DMS53 treated with DMSO at 0.1 percent for 48 hours (cell line): Measurements from ENCODE around the gene MMP15.
"Not testable (repeated sequence)": the region's sequence is repeated elsewhere in the genome, so short reads cannot be mapped to it uniquely, and the experiment has no call there.

Experiments
- DNase-seq: peaks from one replicate; lab custom pipeline; 2025; ENCODE audit not compliant: unreplicated experiment; lab: John Stamatoyannopoulos, UW

Gene MMP15

DNA sequence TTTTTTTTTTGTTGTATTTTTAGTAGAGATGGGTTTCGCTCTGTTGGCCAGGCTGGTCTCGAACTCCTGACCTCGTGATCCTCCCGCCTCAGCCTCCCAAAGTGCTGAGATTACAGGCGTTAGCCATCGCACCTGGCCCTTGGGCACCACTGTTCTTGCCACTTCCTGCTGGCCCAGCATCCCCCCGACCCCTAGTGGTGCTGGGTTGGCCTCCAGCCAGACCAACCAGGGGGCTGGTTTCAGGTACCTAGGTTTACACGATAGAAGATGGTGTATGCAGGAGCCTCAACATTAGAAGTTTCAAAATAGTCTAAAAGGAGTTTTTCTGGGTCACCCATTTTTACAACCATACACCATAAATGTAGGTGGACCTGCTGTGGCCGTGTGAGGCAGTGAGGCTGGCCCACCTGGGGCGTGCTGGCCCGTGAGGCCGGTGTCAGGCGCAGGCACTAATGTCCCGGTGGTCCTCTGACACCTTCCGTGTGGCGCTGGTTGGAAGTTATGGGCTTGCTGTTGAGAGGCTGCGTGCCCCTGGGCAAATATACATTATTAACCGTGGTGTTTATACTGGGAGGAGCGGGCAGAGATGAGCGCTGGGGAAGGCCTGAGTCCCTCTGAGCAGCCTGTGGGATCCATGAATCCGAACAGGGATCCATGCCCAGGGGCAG lies 60.2 kb downstream of the MMP15 start:
- DNase-seq = no peak

DNA sequence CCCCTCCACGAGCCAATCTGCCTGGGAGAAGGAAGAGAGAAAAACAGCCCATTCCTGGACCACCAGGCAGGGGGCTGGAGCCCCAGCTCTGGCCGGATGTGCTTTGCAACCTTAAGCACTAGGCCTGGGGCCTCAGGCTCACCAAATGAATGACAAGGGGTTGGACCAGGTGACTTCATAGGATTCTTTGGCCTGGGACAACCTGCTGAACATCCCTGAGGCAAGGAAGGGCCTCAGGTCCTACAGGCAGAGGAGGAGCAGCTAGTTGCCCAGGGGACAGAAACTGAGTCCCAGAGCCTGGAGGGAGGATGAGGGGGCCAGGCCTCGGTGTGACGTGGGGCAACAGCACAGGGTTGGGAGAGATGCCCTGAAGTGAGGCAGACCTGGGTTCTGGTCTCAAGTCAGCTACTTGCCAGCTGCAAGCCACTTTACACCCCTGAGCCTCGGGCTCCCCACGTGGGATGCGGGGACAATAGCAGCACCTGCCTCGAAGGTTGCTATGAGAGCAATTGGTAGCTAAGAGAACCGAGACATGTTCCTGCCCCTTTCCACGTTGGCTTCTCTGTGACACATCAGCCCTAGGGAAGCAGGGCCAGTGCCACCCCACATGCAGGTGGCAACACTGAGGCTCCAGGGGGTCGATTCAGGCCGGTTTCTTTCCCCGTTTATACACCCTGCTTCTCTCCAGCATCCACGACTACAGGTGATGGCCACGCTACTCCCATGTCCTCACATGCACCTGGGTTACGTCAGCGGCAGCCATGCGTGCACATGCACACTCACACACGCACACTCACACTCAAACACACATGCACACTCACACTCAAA lies 61.0 kb downstream of the MMP15 start:
- no peak for DNase-seq

DNA sequence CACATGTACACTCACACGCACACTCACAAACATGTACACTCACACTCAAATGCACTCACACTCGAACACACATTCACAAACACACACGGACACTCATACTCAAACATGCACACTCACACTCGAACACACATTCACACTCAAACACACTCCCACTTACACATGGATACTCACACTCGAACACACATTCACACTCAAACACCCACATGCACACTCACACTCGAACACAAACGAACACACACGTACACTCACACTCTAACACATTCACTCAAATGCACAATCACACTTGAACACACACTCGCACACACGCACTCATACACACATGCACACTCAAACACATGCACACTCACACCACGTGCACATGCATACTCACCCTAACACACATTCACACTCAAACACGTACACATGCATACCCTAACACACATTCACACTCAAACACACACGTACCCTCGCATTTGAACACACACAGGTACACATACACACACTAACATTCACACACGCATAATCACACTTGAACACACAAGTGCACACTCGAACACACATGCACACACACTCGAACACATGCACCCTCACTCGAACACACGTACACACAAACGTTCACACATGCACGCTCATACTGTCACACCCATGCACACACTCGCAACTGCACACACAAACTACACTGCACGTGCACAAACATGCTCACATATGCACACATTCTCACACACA lies 61.8 kb downstream of the MMP15 start:
- no peak for DNase-seq

DNA sequence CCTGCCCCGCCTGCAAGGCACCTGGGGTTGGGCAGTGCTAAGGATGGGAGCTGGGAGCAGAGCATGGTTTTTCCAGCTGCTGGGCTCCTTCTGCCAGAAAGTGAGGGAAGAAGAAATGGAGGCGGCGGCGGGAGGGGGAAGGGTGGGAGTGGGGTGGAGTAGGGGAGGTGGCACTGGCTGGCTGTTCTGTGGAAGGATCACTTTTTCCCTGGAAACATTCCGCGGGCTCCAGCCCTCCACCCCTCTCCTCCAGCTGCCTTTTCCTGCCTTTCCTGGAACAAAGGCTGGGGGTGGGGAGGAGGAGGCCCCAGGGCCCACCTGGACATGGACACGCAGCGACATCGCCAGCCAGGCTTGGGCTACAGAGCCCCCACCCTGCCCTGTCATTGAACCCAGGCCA lies 62.5 kb downstream of the MMP15 start:
- no peak for DNase-seq

DNA sequence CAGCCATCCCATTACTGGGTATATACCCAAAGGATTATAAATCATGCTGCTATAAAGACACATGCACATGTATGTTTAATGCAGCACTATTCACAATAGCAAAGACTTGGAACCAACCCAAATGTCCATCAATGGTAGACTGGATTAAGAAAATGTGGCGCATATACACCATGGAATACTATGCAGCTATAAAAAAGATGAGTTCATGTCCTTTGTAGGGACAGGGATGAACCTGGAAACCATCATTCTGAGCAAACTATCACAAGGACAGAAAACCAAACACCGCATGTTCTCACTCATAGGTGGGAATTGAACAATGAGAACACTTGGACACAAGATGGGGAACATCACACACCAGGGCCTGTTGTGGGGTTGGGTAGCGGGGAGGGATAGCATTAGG lies 64.8 kb downstream of the MMP15 start:
- not testable (repeated sequence) for DNase-seq

DNA sequence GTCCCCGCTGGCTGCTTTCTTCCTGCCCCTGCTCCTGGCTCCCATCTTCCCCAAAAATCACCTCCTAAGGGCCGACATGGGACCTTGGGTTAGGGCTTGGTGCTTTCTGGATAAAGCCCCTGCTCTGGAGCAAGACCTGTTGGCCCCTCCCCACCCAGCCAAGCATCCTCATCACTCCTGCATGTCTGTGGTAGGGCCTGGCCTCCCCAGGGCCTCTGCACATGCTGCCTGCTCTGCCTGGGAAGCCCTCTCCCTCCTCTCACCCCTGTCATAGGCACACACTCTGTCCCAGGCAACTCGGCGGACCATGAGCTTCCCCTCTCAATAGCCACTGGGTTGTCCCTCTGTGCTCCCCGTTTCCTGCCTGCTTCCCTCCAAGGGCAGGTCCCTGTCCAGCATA lies 68.5 kb downstream of the MMP15 start:
- DNase-seq = no peak

DNA sequence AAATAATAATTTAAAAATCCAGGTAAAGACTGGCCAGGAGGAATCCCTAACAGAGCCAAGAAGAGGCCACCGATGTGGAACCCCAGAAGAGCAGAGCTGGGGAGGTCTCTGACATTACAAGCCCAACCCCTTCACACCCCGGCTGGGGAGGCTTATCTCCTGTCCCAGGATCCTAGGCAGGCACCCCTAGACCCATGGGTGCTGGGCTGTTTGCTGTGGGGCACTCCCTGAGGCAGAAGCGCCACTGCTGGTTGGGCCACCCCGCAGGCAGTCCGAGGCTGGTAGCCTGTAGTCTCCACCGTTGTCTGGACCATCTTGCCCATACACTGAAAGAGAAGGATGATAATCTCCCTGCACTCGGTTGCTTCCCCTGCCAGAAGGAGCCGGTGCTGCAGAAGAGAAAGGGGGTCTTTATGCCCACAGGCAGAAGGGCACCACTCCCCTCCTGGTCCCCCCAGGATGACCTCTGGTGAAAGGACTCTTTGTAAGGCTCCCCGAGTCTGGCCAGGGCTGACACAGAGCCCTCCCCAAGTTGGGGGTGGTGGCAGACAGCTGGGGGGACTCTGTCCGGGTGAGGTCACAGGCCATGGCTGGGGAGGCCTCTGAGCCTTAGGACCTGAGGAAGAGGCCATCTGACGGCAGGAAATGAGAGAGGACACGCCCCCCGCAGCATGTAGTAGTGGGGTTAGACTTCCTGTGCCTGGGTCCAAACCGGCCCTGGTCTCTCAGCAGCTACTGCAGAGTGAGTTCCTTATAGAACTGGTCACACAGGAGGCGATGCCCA lies 69.4 kb downstream of the MMP15 start:
- no peak for DNase-seq

DNA sequence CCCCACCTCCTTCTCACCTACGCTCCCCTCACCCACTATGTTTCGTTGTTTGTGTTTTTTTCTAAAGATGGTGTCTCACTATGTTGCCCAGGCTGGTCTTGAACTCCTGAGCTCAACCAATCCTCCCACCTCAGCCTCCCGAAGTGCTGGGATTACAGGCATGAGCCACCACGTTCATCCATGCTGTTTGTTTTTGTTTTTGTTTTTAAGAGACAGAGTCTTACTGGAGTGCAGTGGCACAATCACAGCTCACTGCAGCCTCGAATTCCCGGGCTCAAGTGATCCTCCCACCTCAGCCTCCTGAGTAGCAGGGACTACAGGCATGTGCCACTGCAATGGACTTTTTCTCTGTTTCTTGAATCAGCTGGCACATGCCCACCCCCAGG lies 70.0 kb downstream of the MMP15 start:
- DNase-seq = not testable (repeated sequence)

DNA sequence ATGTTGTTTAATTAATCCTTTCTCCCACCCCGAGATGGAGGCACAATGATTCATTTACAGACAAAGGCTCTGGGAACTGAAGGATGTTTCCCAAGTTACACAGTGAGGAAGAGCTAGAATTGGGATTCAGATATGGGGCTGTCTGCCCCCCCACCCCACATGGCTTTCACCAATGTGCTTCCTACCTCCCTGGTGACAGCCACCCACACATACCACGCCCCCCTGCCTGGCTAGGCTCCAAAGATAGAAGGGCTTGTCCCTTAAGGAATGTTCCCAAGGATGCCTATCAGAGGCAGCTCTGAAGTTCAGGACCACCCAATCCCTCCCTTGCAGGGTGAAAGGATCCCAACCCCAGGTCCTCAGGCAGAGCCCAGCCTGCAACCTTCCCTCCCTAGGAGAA lies 70.7 kb downstream of the MMP15 start:
- DNase-seq = no peak
